ENCODE measurements around the gene NAP1L4.

Gene NAP1L4

DNA sequence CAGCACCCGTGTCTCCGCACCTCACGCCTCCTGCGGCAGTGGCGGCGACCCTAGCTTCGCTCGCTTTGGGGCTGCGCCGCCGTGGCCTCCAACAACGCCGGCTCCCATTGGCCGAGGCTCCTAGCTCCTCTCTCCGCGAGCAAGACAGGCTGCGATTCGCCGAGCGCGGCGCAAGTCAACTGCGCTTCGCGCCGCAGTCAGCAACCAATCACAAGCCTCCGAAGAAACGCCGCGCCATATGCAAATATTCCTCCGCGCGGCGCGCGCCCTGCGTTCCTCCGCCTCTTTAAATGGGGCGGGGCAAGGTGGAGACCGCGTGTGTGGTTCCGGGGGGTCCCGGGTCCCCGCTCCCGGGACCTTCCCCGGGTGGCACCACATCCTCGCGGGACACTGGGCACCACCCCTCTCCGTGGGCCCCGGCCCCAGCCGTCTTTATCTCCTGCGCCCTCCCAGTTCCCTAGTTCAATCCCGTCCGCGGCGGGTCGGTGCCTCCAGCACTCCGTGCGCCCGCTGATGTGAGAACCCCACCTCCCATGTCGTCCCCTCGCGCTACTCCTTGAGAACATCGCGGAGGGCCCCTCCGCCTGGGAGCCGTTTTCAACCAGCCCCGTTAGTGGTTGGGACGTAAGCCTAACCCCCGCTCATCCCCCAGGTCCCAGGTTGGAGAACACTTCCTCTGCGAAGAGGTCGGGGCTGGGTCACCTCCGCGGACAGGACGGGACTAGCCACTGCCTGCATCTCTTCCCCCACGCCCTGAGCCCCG is at the start of gene NAP1L4:
Gene NAP1L4 (minus strand): TSS at position 96 of the 763 bp plus-strand sequence. CDS start 13,109 bp downstream, outside the sequence.
- DNase-seq (ENCODE audit: low read depth) = peak; percentile 98

DNA sequence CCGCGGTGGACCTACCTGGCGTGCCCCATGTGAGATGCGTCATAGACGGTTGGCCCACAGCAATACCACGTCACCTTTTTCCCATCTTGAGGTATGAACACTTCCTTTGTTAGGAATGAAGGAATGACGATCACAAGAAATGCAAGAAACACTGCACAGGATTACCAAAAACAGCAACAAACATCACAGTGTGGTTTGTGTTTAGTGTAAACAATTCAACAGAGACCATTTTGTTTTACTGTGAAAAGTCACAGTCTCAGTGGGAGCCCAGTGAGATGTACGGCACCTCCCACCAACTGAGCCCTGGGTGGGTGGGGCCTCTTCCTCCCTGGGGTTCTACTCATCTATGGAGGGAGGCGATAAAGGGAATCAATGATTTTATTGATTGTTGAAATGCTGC is 48.8 kb upstream of the NAP1L4 start:
- no peak for DNase-seq (ENCODE audit: low read depth)

- no peak for DNase-seq (ENCODE audit: low read depth)
These were observed 45.8 kb upstream of the NAP1L4 start for GRCh38 chr11:3037945-3038271.

DNA sequence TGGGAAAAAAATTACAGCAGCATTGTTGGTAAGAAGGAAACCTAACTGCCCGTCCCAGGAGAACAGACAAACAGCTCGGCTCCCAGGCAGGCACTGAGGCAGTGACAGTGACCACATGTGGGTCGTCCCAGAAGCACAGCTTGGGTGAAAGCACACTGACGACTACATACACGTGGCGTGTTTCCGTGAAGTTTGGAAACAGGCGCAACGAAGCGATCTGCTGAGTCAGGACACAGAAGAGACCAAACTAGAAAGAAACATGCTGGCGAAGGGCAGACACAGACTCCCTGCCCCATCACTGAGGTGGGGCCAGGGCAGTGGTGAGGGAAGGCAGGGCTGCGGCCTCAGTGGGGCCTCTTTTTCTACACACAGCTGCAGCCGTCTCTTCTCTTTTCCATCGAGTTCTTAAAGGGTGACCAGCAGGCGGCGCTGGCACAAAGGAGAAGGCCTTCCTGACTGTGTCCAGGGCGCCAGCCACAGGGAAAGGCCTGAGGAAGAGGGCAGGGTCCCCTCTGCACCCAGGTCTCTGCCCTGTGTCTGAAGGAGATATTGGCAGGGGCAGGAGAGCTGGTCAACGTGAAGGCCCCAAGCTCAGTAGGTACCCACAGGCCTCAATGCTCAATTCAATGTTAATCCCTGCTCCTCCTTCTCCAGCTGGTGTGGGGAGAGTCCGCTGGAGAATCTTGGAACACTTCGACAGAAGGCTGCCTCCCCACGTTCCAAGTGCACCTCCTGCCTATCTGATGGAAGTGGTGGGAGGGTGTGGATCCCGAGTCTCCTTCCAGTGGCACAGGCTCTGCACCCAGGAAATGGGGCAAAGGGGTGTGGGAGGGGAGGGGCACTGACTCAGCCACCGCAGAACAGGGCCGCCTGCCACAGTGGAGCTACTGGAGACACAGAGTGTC is 45.2 kb upstream of the NAP1L4 start:
- peak; percentile 86 for DNase-seq (ENCODE audit: low read depth)

- DNase-seq (ENCODE audit: low read depth) = no peak
These were observed 44.3 kb upstream of the NAP1L4 start for GRCh38 chr11:3036419-3036818.

DNA sequence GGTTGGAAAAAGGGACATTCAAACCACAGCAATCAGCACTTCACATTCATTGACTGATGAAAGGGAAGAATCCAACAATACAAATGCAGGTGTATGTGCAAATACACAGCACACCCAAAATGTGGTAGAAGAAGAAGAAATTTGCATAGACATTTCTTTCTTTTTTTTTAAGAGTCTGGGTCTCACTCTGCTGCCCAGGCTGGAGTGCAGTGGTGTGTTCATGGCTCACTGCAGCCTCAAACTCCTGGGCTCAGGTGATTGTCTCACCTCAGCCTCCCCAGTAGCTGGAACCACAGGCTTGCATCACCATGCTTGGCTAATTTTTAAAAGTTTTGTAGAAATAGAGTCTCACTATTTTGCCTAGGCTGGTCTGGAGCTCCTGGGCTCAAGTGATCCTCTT is 43.2 kb upstream of the NAP1L4 start:
- no peak for DNase-seq (ENCODE audit: low read depth)

DNA sequence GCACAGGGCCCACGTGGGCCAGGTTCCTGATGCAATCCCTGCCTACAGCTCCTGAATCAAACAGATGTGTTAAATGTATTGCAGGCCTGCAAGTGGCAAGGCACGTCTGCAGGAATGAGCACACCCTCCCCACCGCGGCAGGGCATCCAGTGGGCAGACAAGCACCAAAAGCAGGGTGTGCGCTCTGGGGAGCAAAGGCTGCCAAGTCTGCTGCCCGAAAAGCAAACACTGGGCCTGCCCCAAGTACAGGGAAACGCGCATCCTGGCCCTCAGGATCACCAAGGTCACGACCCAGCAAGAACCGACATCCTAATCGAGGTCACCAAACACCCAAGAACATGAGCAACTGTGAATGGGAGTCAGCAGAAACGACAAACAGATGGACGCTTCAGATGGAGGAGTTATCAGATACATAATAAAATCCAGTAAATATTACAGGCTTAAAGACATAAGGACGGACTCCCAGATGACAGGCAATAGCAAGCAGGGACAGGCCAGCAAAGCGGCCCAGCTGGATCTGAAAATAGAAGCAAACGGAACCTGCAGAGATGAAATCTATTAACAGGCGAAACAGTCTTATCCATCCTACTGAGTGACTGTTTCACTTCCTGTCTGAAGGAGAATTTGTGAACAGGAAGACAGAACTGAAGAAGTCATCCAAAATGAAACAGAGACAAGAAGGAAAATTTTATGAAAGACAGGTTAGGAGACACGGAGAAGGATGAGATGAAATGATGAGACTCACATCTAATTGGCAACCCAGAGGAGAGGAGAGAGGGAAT is 38.4 kb upstream of the NAP1L4 start:
- DNase-seq (ENCODE audit: low read depth) = no peak

DNA sequence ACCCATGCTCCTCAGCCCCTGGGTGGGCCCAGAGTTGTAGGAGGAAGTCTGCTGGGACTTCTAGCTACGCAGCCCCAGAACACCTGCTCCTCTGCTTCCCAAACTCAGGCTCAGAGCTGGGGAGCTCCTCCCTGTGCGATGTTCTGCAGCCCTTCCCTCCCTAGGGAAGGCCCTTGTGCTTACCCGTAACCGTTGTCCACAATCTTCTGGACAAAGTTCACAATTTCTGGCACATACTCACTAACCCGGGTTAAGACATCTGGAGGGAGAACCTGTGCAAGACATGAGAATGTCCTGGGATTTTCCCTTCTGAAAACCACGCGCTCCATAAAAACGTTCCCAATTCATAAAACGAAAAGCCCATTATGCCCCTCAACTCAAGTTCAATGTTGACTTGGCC is 36.7 kb upstream of the NAP1L4 start:
- no peak for DNase-seq (ENCODE audit: low read depth)

DNA sequence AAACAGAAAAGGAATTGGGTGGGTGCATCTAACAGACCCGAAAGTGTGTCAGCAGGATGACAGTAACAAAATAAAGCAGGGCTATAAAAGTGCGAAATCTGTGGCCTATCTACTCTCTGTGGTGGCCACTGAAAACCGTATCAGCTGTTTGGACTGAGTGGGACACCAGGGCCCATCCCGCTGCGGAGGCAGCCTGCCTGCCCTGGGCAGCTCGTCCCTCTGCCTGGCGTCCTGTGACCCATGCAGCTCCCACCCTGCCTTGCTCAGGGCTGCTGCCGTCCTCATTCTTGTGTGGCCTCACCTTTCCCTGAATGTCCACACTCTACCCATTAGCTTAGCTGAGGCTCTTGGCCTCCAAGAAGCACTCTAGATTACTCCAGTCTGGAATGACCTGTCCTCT is 34.7 kb upstream of the NAP1L4 start:
- no peak for DNase-seq (ENCODE audit: low read depth)

DNA sequence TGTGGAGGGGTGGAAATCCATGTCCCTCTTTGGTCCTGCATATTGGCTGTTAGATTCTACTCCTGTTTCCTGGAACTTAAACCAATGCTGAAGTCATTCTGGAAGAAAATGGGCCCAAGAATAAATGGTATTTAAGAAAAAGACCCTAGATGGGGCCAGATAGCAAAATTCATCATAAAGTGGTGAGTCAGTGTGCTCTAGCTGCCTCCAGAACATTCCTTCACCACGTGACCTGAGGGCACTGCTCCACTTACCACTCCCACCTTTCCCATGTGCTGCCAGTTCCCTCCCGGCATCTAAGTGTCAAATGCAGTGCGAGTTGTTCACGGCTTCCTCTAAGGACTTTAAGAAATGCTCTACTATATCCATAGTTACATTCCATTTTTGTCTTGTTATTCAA is 30.9 kb upstream of the NAP1L4 start:
- peak; percentile 69 for DNase-seq (ENCODE audit: low read depth)

- DNase-seq (ENCODE audit: low read depth) = peak; percentile 76
These were observed 30.3 kb upstream of the NAP1L4 start for GRCh38 chr11:3022300-3022967.

GRCh38 chr11:3021125-3021524 is 29.0 kb upstream of the NAP1L4 start:
- DNase-seq (ENCODE audit: low read depth) = peak; percentile 54

GRCh38 chr11:3020011-3020410 is 27.9 kb upstream of the NAP1L4 start:
- DNase-seq (ENCODE audit: low read depth) = no peak

- DNase-seq (ENCODE audit: low read depth) = no peak
These were observed 26.5 kb upstream of the NAP1L4 start for GRCh38 chr11:3018596-3018995.

- peak; percentile 32 for DNase-seq (ENCODE audit: low read depth)
These were observed 24.7 kb upstream of the NAP1L4 start for GRCh38 chr11:3016861-3017260.

DNA sequence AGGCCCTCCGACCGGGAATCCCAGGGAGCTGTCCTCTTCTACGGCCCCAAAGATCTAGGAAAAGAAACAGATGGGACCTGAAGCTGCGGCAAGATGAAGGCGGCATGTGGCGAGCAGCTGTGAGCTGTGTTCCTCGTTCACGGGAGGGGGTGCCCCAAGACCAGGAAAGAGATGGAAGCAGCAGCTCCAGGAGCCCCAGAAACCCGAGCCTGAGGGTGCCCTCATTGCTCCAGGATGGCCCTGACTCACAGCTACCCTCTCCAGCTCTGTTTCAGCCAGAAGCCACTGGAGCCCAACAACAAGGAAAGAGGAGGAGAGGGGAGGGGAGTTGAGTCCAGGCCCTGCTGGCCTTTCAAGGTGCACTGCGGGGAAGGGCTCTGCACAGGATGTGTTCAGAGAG is 23.7 kb upstream of the NAP1L4 start:
- DNase-seq (ENCODE audit: low read depth) = peak; percentile 15

GRCh38 chr11:3014943-3015342 is 22.8 kb upstream of the NAP1L4 start:
- DNase-seq (ENCODE audit: low read depth) = no peak

DNA sequence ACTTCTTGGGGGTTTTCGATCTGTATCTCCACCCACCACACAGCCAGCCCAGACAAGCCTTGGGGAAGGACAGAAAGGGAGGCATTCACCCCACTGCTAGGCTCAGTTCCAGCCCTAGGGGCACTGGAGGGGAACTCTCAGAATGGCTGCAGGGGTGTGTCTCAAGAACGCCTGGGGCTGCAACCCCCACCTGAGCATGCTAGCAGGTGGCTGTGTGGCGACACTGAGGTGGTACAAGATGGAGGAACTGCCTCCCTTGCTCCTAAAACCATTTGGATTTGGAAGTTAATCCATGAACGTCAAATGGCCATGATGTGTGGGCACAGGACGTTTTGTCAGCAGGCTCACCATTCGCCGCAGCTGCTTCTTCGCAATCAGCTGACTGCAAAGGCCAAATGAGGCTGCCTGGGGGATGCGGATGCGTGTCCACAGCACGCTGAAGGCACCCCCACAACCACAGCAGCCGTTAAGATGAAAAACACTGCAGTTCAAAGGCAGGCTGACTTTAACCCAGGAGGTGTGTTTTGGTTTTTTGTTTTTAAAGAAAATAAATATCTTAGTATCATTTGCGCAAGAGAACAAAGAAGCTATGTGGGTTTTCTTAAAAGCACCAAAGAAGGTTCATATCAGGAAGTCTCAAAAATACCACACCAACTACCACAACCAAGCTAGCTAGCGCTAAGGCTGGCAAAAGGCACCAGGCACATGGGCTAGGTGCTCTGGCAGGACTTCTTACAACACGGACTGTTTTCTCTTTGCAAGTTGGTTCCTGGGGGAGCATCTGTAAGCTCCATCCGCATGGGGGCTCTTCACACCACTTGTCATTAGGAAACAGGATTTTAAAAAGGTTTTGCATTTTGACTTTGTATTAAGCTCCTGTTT is 22.2 kb upstream of the NAP1L4 start:
- no peak for DNase-seq (ENCODE audit: low read depth)

GRCh38 chr11:3011891-3012885 is 20.1 kb upstream of the NAP1L4 start:
- DNase-seq (ENCODE audit: low read depth) = no peak

All from ELR (cell line).